Astrocyte (in vitro differentiated cells and primary cell): ENCODE measurements around the gene UTS2R. TPM values are rescaled to one million over a fixed set of nuclear protein-coding genes. Genes with fewer than 3 reads are reported as not detected.

Experiments
- DNase-seq: peaks from one replicate; pipeline ENCODE4 v3.0.0-alpha.2; 2010; ENCODE audit warnings: low read depth
- FAIRE-seq: peaks from 2 replicates; lab custom pipeline; 2011; peaks lifted over from hg19 to GRCh38; lab: Jason Lieb, UNC
- H2AFZ ChIP-seq: 2 replicates; pipeline ENCODE4 v1.6.0; 2012; ENCODE audit warnings: low read depth, low read length, inconsistent platforms
- H3K27ac ChIP-seq: 2 replicates; pipeline ENCODE4 v1.5.1; 2011; ENCODE audit warnings: low read depth, low read length, inconsistent platforms
- H3K27me3 ChIP-seq: 2 replicates; pipeline ENCODE4 v1.6.0; 2011; ENCODE audit warnings: low read length, inconsistent platforms; ENCODE audit not compliant: insufficient read depth
- H3K36me3 ChIP-seq: 2 replicates; pipeline ENCODE4 v1.5.1; 2011; ENCODE audit warnings: low read length, inconsistent platforms; ENCODE audit not compliant: insufficient read depth
- H3K4me1 ChIP-seq: 2 replicates; pipeline ENCODE4 v1.5.1; 2011; ENCODE audit warnings: low read length, inconsistent platforms; ENCODE audit not compliant: insufficient read depth
- H3K4me2 ChIP-seq: 2 replicates; pipeline ENCODE4 v1.6.0; 2012; ENCODE audit warnings: low read length, inconsistent platforms
- H3K4me3 ChIP-seq: 2 replicates; pipeline ENCODE4 v1.5.1; 2011; ENCODE audit warnings: low read depth, mild to moderate bottlenecking, low read length, inconsistent platforms; ENCODE audit not compliant: insufficient read depth
- H3K79me2 ChIP-seq: 2 replicates; pipeline ENCODE4 v1.6.0; 2012; ENCODE audit warnings: mild to moderate bottlenecking, low read length, inconsistent platforms; ENCODE audit not compliant: insufficient read depth
- H3K9ac ChIP-seq: 2 replicates; pipeline ENCODE4 v1.6.0; 2012; ENCODE audit warnings: mild to moderate bottlenecking, low read length, inconsistent platforms
- H3K9me3 ChIP-seq: 2 replicates; pipeline ENCODE4 v1.5.1; 2012; ENCODE audit warnings: low read depth, mild to moderate bottlenecking, low read length, inconsistent platforms; ENCODE audit not compliant: insufficient read depth
- H4K20me1 ChIP-seq: 2 replicates; pipeline ENCODE4 v1.6.0; 2012; ENCODE audit warnings: low read length, inconsistent platforms; ENCODE audit not compliant: insufficient read depth
- H3K27ac Mint-ChIP-seq: one replicate; pipeline ENCODE4 v1.8.0; 2021; ENCODE audit warnings: mild to moderate bottlenecking, mixed read lengths; ENCODE audit not compliant: unreplicated experiment
- H3K27me3 Mint-ChIP-seq: one replicate; pipeline ENCODE4 v1.8.0; 2021; ENCODE audit warnings: low read depth, mixed read lengths; ENCODE audit not compliant: unreplicated experiment
- H3K36me3 Mint-ChIP-seq: one replicate; pipeline ENCODE4 v1.8.0; 2021; ENCODE audit warnings: low read depth, mixed read lengths; ENCODE audit not compliant: unreplicated experiment
- H3K4me1 Mint-ChIP-seq: one replicate; pipeline ENCODE4 v1.8.0; 2021; ENCODE audit warnings: low read depth, mixed read lengths; ENCODE audit not compliant: unreplicated experiment
- H3K4me3 Mint-ChIP-seq: one replicate; pipeline ENCODE4 v1.8.0; 2021; ENCODE audit warnings: mild to moderate bottlenecking, moderate library complexity, mixed read lengths; ENCODE audit not compliant: unreplicated experiment
- H3K9me3 Mint-ChIP-seq: one replicate; pipeline ENCODE4 v1.8.0; 2021; ENCODE audit warnings: mild to moderate bottlenecking, mixed read lengths; ENCODE audit not compliant: unreplicated experiment
- EZH2 ChIP-seq: IDR thresholded peaks from 2 replicates; pipeline ENCODE4 v1.6.1; 2012; ENCODE audit warnings: mild to moderate bottlenecking, low read length, inconsistent platforms; ENCODE audit not compliant: insufficient read depth
- total RNA-seq: library from RNA; stranded (reverse); gene quantifications from 2 replicates; pipeline ENCODE4 v1.2.1, GENCODE V29; 2021
- TF ChIP-seq, protein P1 (sequence below): IDR thresholded peaks from 2 replicates; pipeline ENCODE4 v1.5.1; 2011; ENCODE audit warnings: low read depth, mild to moderate bottlenecking, inconsistent platforms, low read length, moderate library complexity; ENCODE audit not compliant: insufficient read depth

UTS2R gene
- total RNA-seq, 1 donor from 2014 or later: not detected

DNA sequence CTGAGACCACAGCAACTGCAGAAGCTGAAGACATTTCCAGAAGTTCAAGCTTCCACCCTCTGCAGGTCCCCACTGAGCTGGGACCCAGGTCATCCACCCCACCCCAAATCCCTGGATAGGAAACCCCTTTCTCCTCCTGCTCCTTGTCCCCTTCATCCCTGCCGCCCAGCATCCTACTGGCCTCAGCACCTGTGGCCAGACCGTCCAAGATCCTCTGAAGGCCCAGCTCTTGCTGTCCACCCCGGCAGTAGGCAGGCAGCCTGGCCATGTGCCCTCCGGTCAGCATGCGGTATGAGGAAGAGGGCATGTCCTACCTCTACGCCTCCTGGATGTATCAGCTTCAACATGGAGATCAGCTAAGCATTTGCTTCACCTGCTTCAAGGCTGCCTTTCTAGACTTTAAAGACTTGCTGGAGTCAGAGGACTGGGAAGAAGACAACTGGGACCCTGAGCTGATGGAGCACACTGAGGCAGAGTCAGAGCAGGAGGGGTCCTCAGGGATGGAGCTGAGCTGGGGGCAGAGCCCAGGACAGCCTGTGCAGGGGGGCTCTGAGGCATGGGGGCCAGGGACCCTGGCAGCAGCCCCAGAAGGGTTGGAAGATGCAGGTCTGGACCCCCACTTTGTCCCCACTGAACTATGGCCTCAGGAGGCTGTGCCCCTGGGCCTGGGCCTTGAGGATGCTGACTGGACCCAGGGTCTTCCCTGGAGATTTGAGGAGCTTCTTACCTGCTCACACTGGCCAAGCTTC, 9.5 kb upstream of the UTS2R start:
- H4K20me1 ChIP-seq: no peaks in the 10 kb centered on the region
- no peaks in the 10 kb centered on the region for H3K9me3 ChIP-seq
- no peaks in the 10 kb centered on the region for H3K36me3 ChIP-seq
- H3K4me1 Mint-ChIP-seq: peaks cover 2% of the 10 kb centered on the region
- DNase-seq: no peak
- no peak overlapping the region for H3K9ac ChIP-seq
- H3K27me3 Mint-ChIP-seq: peaks cover 30% of the 10 kb centered on the region
- H3K4me2 ChIP-seq: no peak overlapping the region
- no peak overlapping the region for H3K4me3 ChIP-seq
- H3K9me3 Mint-ChIP-seq: no peaks in the 10 kb centered on the region
- FAIRE-seq: no peak
- no peak overlapping the region for H3K27ac Mint-ChIP-seq
- TF ChIP-seq EZH2: no peak
- TF ChIP-seq, protein P1, sequence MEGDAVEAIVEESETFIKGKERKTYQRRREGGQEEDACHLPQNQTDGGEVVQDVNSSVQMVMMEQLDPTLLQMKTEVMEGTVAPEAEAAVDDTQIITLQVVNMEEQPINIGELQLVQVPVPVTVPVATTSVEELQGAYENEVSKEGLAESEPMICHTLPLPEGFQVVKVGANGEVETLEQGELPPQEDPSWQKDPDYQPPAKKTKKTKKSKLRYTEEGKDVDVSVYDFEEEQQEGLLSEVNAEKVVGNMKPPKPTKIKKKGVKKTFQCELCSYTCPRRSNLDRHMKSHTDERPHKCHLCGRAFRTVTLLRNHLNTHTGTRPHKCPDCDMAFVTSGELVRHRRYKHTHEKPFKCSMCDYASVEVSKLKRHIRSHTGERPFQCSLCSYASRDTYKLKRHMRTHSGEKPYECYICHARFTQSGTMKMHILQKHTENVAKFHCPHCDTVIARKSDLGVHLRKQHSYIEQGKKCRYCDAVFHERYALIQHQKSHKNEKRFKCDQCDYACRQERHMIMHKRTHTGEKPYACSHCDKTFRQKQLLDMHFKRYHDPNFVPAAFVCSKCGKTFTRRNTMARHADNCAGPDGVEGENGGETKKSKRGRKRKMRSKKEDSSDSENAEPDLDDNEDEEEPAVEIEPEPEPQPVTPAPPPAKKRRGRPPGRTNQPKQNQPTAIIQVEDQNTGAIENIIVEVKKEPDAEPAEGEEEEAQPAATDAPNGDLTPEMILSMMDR: no peak
- H3K36me3 Mint-ChIP-seq: no peaks in the 10 kb centered on the region
- no peaks in the 10 kb centered on the region for H3K79me2 ChIP-seq
- no peak overlapping the region for H3K4me3 Mint-ChIP-seq
- H3K27me3 ChIP-seq: peaks cover 4% of the 10 kb centered on the region
- H3K4me1 ChIP-seq: no peaks in the 10 kb centered on the region
- no peak overlapping the region for H2AFZ ChIP-seq
- no peak overlapping the region for H3K27ac ChIP-seq

DNA sequence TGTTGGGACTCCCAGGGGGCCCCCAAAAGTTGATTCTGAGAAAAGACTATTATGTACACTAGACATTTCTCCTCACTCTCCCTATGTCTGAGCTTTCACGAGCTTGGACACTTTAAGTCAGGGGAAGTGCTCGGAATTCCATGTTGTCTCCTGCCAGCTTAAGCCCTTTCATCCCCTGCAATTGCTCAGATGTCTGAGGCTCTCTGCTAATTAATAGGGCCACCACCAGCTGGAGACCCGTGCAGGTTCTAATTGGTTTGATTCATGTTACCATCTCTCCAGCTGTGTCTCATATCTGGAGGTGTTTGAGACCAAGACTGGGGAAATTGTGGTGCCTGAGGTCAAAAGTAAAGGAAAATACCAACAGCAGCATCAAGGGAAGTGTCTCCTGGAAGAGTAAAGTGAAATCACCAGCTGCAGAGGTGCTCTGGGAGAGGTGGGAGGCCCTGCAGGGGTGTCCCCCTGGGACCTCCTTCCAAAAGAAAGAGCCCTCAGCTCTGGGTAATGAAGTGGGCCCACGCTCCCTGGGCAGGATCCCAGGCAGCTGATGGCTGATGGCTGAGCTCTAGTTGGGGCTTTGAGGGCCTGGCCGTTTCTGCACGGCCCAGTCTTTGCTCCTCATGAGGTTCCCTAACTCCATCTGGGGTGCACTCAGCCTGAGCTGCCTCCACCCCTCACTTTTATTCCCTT, 5.8 kb upstream of the UTS2R start:
- Mint-ChIP-seq H3K4me3 (no peak overlapping the region), H3K9me3 (no peaks in the 10 kb centered on the region), H3K27ac (no peak overlapping the region), H3K36me3 (no peaks in the 10 kb centered on the region), H3K27me3 (peaks cover 45% of the 10 kb centered on the region), H3K4me1 (peaks cover 2% of the 10 kb centered on the region)
- Histone ChIP-seq H3K27me3 (peaks cover 18% of the 10 kb centered on the region), H2AFZ (no peak overlapping the region), H3K27ac (no peak overlapping the region), H4K20me1 (no peaks in the 10 kb centered on the region), H3K9me3 (no peaks in the 10 kb centered on the region), H3K79me2 (no peaks in the 10 kb centered on the region), H3K4me1 (no peaks in the 10 kb centered on the region), H3K4me3 (no peak overlapping the region), H3K36me3 (no peaks in the 10 kb centered on the region), H3K4me2 (no peak overlapping the region), H3K9ac (no peak overlapping the region)
- DNase-seq (no peak), FAIRE-seq (no peak)
- TF ChIP-seq EZH2: no peak
- TF ChIP-seq, protein P1: no peak
